VCaP (cell line): ENCODE results near the gene GTF2IRD1.

Experiments used
- H3K27ac ChIP-seq: fragments of 450-650 bp; 2 replicates; pipeline ENCODE4 v1.5.1; 2017
- TF ChIP-seq, protein P1 (sequence below): fragments of 450-650 bp; conservative IDR thresholded peaks from 2 replicates; pipeline ENCODE4 v1.5.1; 2017; ENCODE audit warnings: mild to moderate bottlenecking, moderate library complexity

The GTF2IRD1 gene

DNA sequence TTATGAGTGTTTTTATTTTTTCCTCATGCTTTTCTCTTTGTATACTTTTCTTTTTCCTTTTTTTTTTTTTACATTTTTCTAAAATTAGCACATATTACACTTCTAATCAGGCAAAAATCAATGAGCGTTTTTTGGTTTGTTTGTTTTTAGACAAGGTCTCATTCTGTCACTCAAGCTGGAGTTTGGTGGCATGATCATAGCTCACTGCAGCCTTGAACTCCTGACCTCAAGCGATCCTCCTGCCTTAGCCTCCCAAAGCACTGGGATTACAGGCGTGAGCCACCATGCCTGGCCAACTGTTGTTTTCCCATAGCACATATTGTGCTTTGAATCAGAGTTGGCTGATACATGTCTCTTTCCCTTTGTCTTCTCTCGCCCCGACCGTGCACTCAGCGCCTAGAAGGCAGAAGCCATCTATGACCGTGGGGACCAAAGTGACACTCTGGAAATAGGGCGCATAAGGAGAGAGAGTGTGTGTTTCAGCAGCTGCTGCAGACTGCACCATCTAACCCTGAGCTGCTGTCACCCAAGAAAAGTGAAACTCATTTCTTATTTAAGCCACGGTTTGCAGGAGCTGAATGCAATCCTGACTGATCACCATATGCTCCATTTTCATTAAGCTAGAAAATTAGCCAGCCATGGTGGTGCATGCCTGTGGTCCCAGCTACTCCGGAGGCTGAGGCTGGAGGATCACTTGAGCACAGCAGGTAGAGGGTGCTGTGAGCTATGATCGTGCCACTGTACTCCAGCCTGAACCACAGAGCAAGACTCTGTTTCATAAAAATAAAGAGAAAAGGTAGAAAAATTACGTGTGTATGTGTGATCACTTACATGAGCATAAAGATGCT, 162.5 kb downstream of the GTF2IRD1 start:
- H3K27ac ChIP-seq, result no peak overlapping the region
- TF ChIP-seq, protein P1, sequence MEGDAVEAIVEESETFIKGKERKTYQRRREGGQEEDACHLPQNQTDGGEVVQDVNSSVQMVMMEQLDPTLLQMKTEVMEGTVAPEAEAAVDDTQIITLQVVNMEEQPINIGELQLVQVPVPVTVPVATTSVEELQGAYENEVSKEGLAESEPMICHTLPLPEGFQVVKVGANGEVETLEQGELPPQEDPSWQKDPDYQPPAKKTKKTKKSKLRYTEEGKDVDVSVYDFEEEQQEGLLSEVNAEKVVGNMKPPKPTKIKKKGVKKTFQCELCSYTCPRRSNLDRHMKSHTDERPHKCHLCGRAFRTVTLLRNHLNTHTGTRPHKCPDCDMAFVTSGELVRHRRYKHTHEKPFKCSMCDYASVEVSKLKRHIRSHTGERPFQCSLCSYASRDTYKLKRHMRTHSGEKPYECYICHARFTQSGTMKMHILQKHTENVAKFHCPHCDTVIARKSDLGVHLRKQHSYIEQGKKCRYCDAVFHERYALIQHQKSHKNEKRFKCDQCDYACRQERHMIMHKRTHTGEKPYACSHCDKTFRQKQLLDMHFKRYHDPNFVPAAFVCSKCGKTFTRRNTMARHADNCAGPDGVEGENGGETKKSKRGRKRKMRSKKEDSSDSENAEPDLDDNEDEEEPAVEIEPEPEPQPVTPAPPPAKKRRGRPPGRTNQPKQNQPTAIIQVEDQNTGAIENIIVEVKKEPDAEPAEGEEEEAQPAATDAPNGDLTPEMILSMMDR, result no peak

DNA sequence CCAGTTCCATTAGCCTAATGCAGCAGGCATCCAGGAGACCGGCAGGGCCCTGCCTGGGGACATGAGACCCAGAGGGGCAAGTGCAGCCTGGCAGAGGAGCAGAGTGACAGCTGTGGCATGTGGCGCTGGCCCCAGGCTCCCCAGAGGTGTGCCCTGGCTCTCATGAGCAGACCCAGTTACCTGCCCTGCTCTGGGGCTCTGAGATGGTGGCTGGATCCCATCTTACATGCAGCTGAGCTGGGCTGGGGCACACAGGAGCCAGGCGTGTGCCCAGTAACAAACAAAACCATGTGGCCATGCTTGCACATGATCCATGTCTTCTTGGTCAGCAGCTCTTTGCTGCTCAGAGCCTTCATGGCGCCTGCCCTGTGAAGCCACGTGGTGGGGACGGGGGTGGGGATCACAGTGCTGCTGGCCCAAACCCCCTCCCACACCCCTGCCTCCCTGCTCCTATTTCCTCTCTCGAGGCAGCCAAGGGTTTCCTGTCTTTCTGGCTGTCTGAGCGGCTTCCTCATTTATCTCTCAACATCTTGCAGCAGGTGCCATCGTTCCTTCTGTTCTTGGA, 163.6 kb downstream of the GTF2IRD1 start:
- TF ChIP-seq, protein P1, result no peak
- 0 out of 2 replicates have a peak overlapping the region, but pooled peaks have one; percentile 22 for H3K27ac ChIP-seq

DNA sequence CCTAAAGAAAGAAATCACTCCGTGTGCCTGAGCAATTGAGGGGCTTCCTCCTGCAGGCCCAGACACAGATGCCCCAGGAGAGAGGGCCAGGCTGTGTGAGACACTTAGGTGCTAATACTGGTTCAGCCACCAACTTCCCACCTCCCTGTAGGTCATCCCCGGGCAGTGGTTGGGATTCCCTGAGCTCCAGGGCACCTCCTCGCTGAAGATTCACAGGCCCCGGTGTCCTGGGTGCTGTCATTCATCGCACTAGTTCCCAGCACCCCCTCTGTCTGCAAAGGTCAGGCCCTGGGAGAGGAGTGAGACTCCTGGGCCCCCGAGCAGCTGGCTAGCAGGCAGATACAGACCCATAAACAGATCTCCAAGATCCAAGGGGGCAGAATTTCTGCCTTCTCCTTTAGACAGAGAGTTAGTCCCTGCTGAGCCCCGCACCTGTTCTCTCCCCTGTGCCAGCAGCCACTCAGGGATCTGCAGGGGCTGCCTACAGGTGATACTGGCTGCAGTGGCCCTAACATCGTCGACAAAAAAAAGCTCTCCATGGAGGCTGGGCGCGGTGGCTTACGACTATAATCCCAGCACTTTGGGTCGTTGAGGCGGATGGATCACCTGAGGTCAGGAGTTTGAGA, 165.6 kb downstream of the GTF2IRD1 start:
- TF ChIP-seq, protein P1, result no peak
- H3K27ac ChIP-seq, result no peak overlapping the region

DNA sequence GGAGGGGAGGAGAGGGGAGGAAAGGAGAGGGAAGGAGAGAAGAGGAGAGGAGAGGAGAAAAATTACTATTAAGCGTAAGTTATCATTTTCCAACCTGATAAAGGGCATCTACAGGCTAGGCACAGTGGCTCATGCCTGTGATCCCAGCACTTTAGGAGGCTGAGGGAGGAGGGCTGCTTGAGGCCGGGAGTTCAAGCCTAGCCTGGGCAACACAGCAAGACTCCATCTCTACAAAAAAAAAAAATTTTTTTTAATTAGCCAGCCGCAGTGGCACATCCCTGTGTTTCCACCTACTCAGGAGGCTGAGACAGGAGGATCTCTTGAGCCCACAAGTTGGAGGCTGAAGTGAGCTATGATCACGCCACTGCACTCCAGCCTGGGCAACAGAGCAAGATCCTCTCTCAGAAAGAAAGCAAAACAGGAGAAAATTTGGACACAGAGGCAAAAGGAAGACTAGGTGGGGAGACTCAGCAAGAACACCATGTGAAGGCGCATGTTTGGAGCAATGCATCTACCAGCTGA, 168.6 kb downstream of the GTF2IRD1 start:
- H3K27ac ChIP-seq, result no peak overlapping the region
- TF ChIP-seq, protein P1, result no peak

DNA sequence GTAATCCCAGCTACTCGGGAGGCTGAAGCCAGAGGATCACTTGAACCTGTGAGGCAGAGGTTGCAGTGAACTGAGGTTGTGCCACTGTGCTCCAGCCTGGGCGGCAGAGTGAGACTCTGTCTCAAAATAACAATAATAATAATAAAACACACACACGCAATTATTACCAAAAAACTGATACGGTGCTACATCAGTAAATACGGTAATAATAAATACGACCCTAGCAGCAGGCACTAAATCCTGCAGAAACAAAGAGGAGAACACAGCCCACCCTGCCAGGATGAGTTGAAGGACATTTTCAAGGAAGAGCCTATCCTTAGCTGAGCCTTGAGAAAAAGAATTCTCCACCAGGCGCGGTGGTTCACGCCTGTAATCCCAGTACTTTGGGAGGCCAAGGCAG, 169.4 kb downstream of the GTF2IRD1 start:
- no peak overlapping the region for H3K27ac ChIP-seq
- TF ChIP-seq, protein P1, result no peak

DNA sequence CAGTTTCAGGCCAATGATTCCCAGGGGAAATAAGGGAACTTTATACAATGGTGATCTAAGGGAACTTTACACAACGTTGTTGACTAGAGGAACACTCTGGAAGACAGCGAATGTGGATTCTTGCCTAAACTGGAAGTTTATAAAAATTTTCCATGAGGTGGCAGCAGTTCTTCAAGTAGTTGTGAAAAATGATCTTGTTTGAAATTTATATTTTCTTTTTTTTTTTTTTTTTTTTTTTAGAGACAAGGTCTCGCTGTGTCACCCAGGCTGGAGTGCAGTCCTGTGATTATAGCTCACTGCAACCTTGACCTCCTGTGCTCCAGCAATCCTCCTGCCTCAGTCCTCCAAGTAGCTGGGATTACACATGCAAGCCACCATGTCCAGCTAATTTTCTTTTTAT, 171.7 kb downstream of the GTF2IRD1 start:
- TF ChIP-seq, protein P1, result peak; percentile 38; the same call in 1 of the 2 replicates
- H3K27ac ChIP-seq, result no peak overlapping the region
